HCT116 (cell line): ENCODE data around the gene CYSLTR2. TPM values are rescaled to one million over a fixed set of nuclear protein-coding genes. Genes with fewer than 3 reads are reported as not detected.

Experiments used
- ATAC-seq: fragments of 200-7000 bp; cut with Tn5 transposase; 2 replicates; pipeline ENCODE4 v1.9.1; 2020; ENCODE audit warnings: mild to moderate bottlenecking, moderate library complexity
- BruUV-seq: library from RNA; stranded (reverse); fragments of 400-500 nt; replicated peaks from 2 replicates; lab custom pipeline; 2021; lab: Mats Ljungman, UMichigan
- CTCF ChIA-PET: fragments of 300-600 bp; sonication (Branson Sonifier 250); formaldehyde crosslinking; loops from one replicate; lab custom pipeline; 2021; ENCODE audit warnings: antibody characterized with exemption; lab: Charles Lee
- POLR2A ChIA-PET: fragments of 300-600, 350-600 bp; sonication (Branson Sonifier 250); formaldehyde crosslinking; loops from one replicate; lab custom pipeline; 2021; ENCODE audit warnings: antibody characterized with exemption; lab: Charles Lee
- RAD21 ChIA-PET, 2 experiments: fragments of 300-600 bp; sonication (Branson Sonifier 250); formaldehyde crosslinking; loops; one replicate each; lab custom pipeline; 2023; ENCODE audit warnings: low total read pairs in 2 of 2; ENCODE audit not compliant: uncharacterized antibody in 2 of 2, unreplicated experiment in 2 of 2, low non-redundant PET in 1 of 2; lab: Charles Lee
- DNase-seq: peaks from one replicate; pipeline ENCODE4 v3.0.0-alpha.2; 2010; ENCODE audit warnings: low read depth, low spot score
- H2AFZ ChIP-seq: fragments of 200-600 bp; shearing (Covaris generic), sonication (generic); 2 replicates; pipeline ENCODE4 v1.6.1; 2017; ENCODE audit warnings: low read depth, mixed run types, mixed read lengths, antibody characterized with exemption, low read length; ENCODE audit not compliant: poor library complexity, severe bottlenecking
- H3K27ac ChIP-seq: 2 replicates; pipeline ENCODE4 v1.5.1; 2012; ENCODE audit warnings: low read depth, low read length
- H3K27me3 ChIP-seq: fragments of 200-600 bp; sonication (generic); 2 replicates; pipeline ENCODE4 v1.6.1; 2016; ENCODE audit warnings: mixed run types, low read length, mixed read lengths; ENCODE audit not compliant: insufficient read depth
- H3K36me3 ChIP-seq, 2 experiments: fragments of 200-500 bp in 1 of 2; fragments of 200-600 bp in 1 of 2; sonication (Bioruptor generic) in 1 of 2; sonication (generic) in 1 of 2; 2 replicates each; pipeline versions ENCODE4 v1.5.1 to v1.6.1; 2014 to 2016; ENCODE audit warnings: low read length in 2 of 2, inconsistent platforms in 1 of 2, mixed read lengths in 1 of 2, mixed run types in 1 of 2; ENCODE audit not compliant: insufficient read depth in 2 of 2, control insufficient read depth in 1 of 2
- H3K4me1 ChIP-seq, 2 experiments: fragments of 200-600 bp in 1 of 2; sonication (generic) in 1 of 2; 2 replicates each; pipeline versions ENCODE4 v1.5.1 to v1.6.1; 2012 to 2017; ENCODE audit warnings: low read length in 2 of 2, inconsistent platforms in 1 of 2, mild to moderate bottlenecking in 1 of 2, mixed read lengths in 1 of 2, mixed run types in 1 of 2, moderate library complexity in 1 of 2; ENCODE audit not compliant: insufficient read depth in 2 of 2, control insufficient read depth in 1 of 2
- H3K4me2 ChIP-seq: fragments of 200-600 bp; sonication (generic); 2 replicates; pipeline ENCODE4 v1.6.1; 2017; ENCODE audit warnings: mixed run types, low read length, mixed read lengths
- H3K4me3 ChIP-seq, 2 experiments: fragments of 200-600 bp in 1 of 2; sonication (generic) in 1 of 2; replicated peaks in 1 of 2; 2 replicates each; pipeline ENCODE4 v1.5.1; 2011 to 2016; ENCODE audit warnings: low read length in 2 of 2, control low read depth in 1 of 2, low read depth in 1 of 2, mild to moderate bottlenecking in 1 of 2, mixed read lengths in 1 of 2, mixed run types in 1 of 2
- H3K79me2 ChIP-seq: fragments of 200-600 bp; sonication (generic); 2 replicates; pipeline ENCODE4 v1.6.1; 2017; ENCODE audit warnings: mild to moderate bottlenecking, mixed run types, low read length, moderate library complexity, mixed read lengths; ENCODE audit not compliant: insufficient read depth
- H3K9ac ChIP-seq: fragments of 200-600 bp; sonication (generic); 2 replicates; pipeline ENCODE4 v1.6.1; 2016; ENCODE audit warnings: low read length, mixed read lengths
- H3K9me2 ChIP-seq: fragments of 200-600 bp; sonication (generic), shearing (Covaris generic); 2 replicates; pipeline ENCODE4 v1.6.1; 2017; ENCODE audit warnings: mixed run types, mild to moderate bottlenecking, moderate library complexity; ENCODE audit not compliant: insufficient read depth
- H3K9me3 ChIP-seq, 2 experiments: fragments of 200-500 bp in 1 of 2; fragments of 200-600 bp in 1 of 2; sonication (Bioruptor generic) in 1 of 2; sonication (generic) in 1 of 2; 2 replicates each; pipeline ENCODE4 v1.6.1; 2014 to 2017; ENCODE audit warnings: low read length in 2 of 2, mixed read lengths in 2 of 2, inconsistent platforms in 1 of 2, low read depth in 1 of 2, mild to moderate bottlenecking in 1 of 2, mixed run types in 1 of 2, moderate library complexity in 1 of 2; ENCODE audit not compliant: control insufficient read depth in 1 of 2, insufficient read depth in 1 of 2
- H4K20me1 ChIP-seq: fragments of 200-600 bp; sonication (generic), shearing (Covaris generic); 2 replicates; pipeline ENCODE4 v1.6.1; 2017; ENCODE audit warnings: mixed run types, mild to moderate bottlenecking, moderate library complexity; ENCODE audit not compliant: insufficient read depth
- ATF3 ChIP-seq: IDR thresholded peaks from 2 replicates; pipeline ENCODE4 v1.6.1; 2012
- CBX3 ChIP-seq: IDR thresholded peaks from 2 replicates; pipeline ENCODE4 v1.6.1; 2012; ENCODE audit warnings: low read depth
- EGR1 ChIP-seq: IDR thresholded peaks from 2 replicates; pipeline ENCODE4 v1.6.1; 2012; ENCODE audit warnings: low read depth
- MAX ChIP-seq: IDR thresholded peaks from 2 replicates; pipeline ENCODE4 v1.6.1; 2012
- POLR2AphosphoS5 ChIP-seq: IDR thresholded peaks from 2 replicates; pipeline ENCODE4 v1.6.1; 2011; ENCODE audit warnings: mild to moderate bottlenecking, low read depth, low read length, moderate library complexity
- REST ChIP-seq: IDR thresholded peaks from 2 replicates; pipeline ENCODE4 v1.6.1; 2012; ENCODE audit warnings: low read depth
- SIN3A ChIP-seq: IDR thresholded peaks from 2 replicates; pipeline ENCODE4 v1.6.1; 2012; ENCODE audit warnings: low read depth
- SP1 ChIP-seq: IDR thresholded peaks from 2 replicates; pipeline ENCODE4 v1.6.1; 2012; ENCODE audit warnings: low read depth
- TCF7L2 ChIP-seq: IDR thresholded peaks from 2 replicates; pipeline ENCODE4 v1.7.0; 2011; ENCODE audit warnings: borderline replicate concordance, inconsistent platforms; ENCODE audit not compliant: insufficient read depth, insufficient read length; ENCODE audit errors: extremely low read depth
- YY1 ChIP-seq: IDR thresholded peaks from 2 replicates; pipeline ENCODE4 v1.6.1; 2011; ENCODE audit warnings: low read length, low read depth, moderate library complexity, mild to moderate bottlenecking; ENCODE audit not compliant: insufficient replicate concordance; ENCODE audit errors: extremely low read depth
- ZBTB33 ChIP-seq: IDR thresholded peaks from 2 replicates; pipeline ENCODE4 v1.6.1; 2011; ENCODE audit warnings: mild to moderate bottlenecking, low read length, moderate library complexity; ENCODE audit not compliant: insufficient replicate concordance; ENCODE audit errors: extremely low read depth
- ZFX ChIP-seq: fragments of 450-650 bp; IDR thresholded peaks from 2 replicates; pipeline ENCODE4 v1.6.1; 2017
- ZNF274 ChIP-seq: fragments of 200-500 bp; sonication (Bioruptor generic); IDR thresholded peaks from 2 replicates; pipeline ENCODE4 v1.6.1; 2014; ENCODE audit warnings: mild to moderate bottlenecking, low read depth, low read length, inconsistent platforms
- intact Hi-C: fragments of 100-400 bp; cut with micrococcal nuclease; formaldehyde crosslinking; loops from 2 replicates; pipeline ENCODE4 v1.10.0; 2022
- total RNA-seq: library from RNA; stranded (reverse); gene quantifications from one replicate; pipeline ENCODE4 v1.2.1, GENCODE V29; 2021; ENCODE audit not compliant: unreplicated experiment

The CYSLTR2 gene
- total RNA-seq, 1 experiment from 2014 or later: not detected

- ChIA-PET CTCF (no interaction called here), RAD21 (no interaction called here), POLR2A (no interaction called here)
- intact Hi-C loops: no loop called here
- no peak for DNase-seq
- Histone ChIP-seq H3K9ac (no peak overlapping the region), H3K4me1 (no peaks in the 10 kb centered on the region), H3K4me3 (no peak overlapping the region), H3K4me2 (no peak overlapping the region), H2AFZ (no peak overlapping the region), H3K27ac (no peak overlapping the region), H4K20me1 (no peaks in the 10 kb centered on the region), H3K36me3 (no peaks in the 10 kb centered on the region), H3K9me2 (no peaks in the 10 kb centered on the region), H3K79me2 (no peaks in the 10 kb centered on the region), H3K9me3 (no peaks in the 10 kb centered on the region), H3K27me3 (no peaks in the 10 kb centered on the region)
- BruUV-seq: no TSS peak
- ATAC-seq: no peak
- TF ChIP-seq CBX3 (no peak), YY1 (no peak), SP1 (no peak), POLR2AphosphoS5 (no peak), EGR1 (no peak), ATF3 (no peak), MAX (no peak), ZNF274 (no peak), REST (no peak), SIN3A (no peak), ZBTB33 (no peak), ZFX (no peak), TCF7L2 (no peak)
These were observed 55.0 kb downstream of the CYSLTR2 start for GRCh38 chr13:48708764-48709163.
